ENCODE measurements around the gene CCDC191. TPM values are rescaled to one million over a fixed set of nuclear protein-coding genes. Genes with fewer than 3 reads are reported as not detected.

CCDC191 gene, protein sequence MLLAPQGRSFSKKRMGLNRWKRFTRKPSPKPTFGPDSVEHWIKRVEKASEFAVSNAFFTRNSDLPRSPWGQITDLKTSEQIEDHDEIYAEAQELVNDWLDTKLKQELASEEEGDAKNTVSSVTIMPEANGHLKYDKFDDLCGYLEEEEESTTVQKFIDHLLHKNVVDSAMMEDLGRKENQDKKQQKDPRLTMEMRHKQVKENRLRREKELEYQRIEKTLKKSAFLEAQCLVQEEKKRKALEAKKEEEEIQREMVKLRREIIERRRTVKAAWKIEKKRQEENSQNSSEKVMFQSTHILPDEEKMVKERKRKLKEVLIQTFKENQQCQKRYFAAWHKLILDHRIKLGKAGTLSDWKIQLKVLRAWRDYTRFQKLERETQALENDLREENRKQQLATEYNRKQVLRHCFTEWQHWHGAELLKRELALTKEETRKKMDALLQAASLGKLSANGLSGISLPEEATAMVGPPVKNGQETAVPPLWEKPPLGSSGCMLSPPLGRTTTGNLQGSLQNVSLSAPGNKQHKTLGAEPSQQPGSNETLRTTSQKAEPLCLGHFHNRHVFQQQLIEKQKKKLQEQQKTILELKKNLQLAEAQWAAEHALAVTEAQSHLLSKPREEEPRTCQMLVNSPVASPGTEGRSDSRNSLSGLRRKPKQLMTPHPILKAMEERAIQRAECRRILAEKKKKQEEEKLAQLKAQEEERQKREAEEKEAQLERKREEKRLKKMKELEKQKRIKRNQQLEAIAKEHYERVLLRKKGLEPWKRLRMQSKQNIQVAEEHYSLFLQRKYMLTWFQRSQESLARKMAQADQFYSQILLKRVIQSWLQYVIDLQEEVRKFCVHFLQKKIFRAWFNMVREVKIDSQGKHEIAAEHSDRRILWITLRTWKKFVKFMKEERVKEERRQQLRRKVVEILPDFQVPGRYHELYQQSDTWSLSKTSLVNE
- total RNA-seq: 1.6 TPM

DNA sequence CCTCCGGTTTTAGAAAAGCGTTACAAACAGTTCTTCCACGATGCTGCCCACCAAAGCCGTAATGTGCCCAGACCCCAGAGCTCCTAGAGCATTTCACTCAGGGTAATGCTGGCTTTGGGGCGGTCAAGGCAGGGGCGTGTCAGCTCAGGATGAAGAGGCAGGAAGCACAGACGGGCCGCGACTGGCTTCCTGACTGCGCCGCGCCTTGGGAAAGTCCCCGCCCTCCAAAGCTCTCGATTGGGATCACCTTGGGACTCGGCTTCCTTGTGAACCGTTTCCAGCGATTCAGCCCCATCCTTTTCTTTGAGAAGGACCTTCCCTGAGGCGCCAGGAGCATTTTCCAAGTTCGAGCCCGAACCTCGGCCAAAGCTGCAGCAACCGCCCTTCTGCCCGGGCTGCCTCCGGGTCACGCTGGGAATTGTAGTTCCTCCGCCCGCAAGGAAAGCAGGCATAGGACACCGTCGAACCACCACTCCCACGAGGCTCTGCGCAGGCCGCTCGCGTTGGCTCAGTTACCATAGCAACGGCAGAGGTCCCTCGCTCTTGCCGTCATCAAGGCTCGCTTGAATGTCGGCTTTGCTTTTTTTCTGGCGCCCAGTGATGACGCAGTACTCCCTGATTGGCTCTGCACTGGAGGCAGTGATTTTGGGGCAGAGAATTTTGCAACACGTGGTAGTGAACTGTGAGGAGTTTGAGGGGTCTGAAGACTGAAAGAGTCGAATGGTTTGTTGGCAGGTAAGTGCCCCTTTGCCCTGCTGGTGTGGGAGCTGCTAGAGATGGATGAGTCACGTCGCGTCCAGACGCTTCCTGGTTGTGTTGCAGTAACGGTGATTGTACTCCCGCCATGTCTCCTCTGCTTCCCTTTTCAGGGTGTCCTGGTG, at the start of gene CCDC191, which contains the start of gene QTRT2:
CCDC191 (minus strand) TSS at position 397 of the 881 bp plus-strand sequence; CDS start at position 337, 60 bp downstream.
QTRT2 (plus strand) TSS at position 608 of the 881 bp plus-strand sequence. CDS start 8,521 bp downstream, outside the sequence.
- H3K9me3 ChIP-seq (ENCODE audit: control insufficient read depth in 3 of 3, low read length in 3 of 3): no peaks in the 10 kb centered on the region
- peak within 1 kb of the TSS; percentile 79 to 82 (median 81) for H3K9ac ChIP-seq (ENCODE audit: low read depth in 1 of 3, low read length in 3 of 3)
- H3K4me1 ChIP-seq (ENCODE audit: control insufficient read depth in 3 of 3, insufficient read depth in 3 of 3, low read length in 3 of 3): peaks cover 2 to 14% (median 11%) of the 10 kb centered on the region in 3 donors
- H3K27me3 ChIP-seq (ENCODE audit: control insufficient read depth in 3 of 3, insufficient read depth in 3 of 3, low read length in 3 of 3): no peaks in the 10 kb centered on the region
- peaks cover 0 to 3% (median 0%) of the 10 kb centered on the region in 3 donors for H3K36me3 ChIP-seq (ENCODE audit: control insufficient read depth in 3 of 3, insufficient read depth in 3 of 3, low read length in 3 of 3)
- peak within 1 kb of the TSS; percentile 93 to 99 (median 98) for H3K4me3 ChIP-seq (ENCODE audit: low read length in 3 of 3)
- H3K27ac ChIP-seq (ENCODE audit: low read depth, low read length): peak within 1 kb of the TSS; percentile 72

DNA sequence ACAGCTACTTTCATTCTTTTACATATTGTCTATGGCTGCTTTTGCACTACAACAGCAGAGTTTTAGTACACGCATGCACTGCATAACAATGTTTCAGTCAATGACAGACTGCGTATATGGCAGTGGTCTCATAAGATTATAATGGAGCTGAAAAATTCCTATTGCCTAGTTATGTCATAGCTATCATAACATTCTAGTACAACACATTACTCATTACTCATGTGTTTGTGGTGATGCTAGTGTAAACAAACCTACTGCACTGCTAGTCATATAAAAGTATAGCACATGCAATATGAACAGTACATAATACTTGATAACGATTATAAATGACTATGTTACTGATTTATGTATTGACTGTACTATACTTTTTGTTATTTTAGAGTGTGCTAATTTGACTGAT, 48.1 kb upstream of the CCDC191 start:
- H3K9me3 ChIP-seq (ENCODE audit: control insufficient read depth in 3 of 3, low read length in 3 of 3): no peaks in the 10 kb centered on the region
- H3K9ac ChIP-seq (ENCODE audit: low read depth in 1 of 3, low read length in 3 of 3): no peak overlapping the region
- no peaks in the 10 kb centered on the region for H3K27me3 ChIP-seq (ENCODE audit: control insufficient read depth in 3 of 3, insufficient read depth in 3 of 3, low read length in 3 of 3)
- H3K4me1 ChIP-seq (ENCODE audit: control insufficient read depth in 3 of 3, insufficient read depth in 3 of 3, low read length in 3 of 3): no peaks in the 10 kb centered on the region
- H3K4me3 ChIP-seq (ENCODE audit: low read length in 3 of 3): no peak overlapping the region
- H3K36me3 ChIP-seq (ENCODE audit: control insufficient read depth in 3 of 3, insufficient read depth in 3 of 3, low read length in 3 of 3): no peaks in the 10 kb centered on the region
- no peak overlapping the region for H3K27ac ChIP-seq (ENCODE audit: low read depth, low read length)

DNA sequence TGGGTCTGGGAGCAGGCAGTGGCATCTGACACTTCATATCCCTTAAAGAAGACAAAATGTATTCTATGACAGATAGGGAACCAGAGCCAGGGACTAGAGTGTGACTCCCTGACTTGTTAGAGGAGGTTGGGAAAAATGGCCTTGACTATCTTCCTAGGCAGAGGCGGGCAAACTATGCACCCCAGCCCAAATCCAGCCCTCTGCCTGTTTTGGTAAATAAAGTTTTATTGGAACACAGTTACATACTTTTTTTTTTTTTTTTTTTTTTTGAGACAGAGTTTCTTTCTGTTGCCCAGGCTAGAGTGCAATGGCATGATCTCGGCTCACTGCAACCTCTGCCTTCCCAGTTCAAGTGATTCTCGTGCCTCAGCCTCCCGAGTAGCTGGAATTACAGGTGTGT, 47.5 kb upstream of the CCDC191 start:
- Histone ChIP-seq H3K27ac (ENCODE audit: low read depth, low read length) (no peak overlapping the region), H3K4me3 (ENCODE audit: low read length in 3 of 3) (no peak overlapping the region), H3K36me3 (ENCODE audit: control insufficient read depth in 3 of 3, insufficient read depth in 3 of 3, low read length in 3 of 3) (no peaks in the 10 kb centered on the region), H3K9me3 (ENCODE audit: control insufficient read depth in 3 of 3, low read length in 3 of 3) (no peaks in the 10 kb centered on the region), H3K9ac (ENCODE audit: low read depth in 1 of 3, low read length in 3 of 3) (no peak overlapping the region), H3K4me1 (ENCODE audit: control insufficient read depth in 3 of 3, insufficient read depth in 3 of 3, low read length in 3 of 3) (no peaks in the 10 kb centered on the region), H3K27me3 (ENCODE audit: control insufficient read depth in 3 of 3, insufficient read depth in 3 of 3, low read length in 3 of 3) (no peaks in the 10 kb centered on the region)

DNA sequence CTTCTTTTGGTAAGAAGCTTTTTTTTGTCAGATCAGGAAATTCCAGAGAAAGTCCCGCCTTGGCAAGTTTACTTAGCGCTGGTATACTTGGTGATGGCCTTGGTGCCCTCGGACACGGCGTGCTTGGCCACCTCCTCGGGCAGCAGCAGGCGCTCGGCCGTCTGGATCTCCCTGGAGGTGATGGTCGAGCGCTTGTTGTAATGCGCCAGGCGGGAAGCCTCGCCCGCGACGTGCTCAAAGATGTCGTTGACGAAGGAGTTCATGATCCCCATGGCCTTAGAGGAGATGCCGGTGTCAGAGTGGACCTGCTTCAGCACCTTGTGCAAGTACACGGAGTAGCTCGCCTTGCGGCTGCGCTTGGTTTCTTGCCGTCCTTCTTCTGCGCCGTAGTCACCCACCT, 46.9 kb upstream of the CCDC191 start:
- Histone ChIP-seq H3K27ac (ENCODE audit: low read depth, low read length) (no peak overlapping the region), H3K27me3 (ENCODE audit: control insufficient read depth in 3 of 3, insufficient read depth in 3 of 3, low read length in 3 of 3) (no peaks in the 10 kb centered on the region), H3K4me3 (ENCODE audit: low read length in 3 of 3) (no peak overlapping the region), H3K4me1 (ENCODE audit: control insufficient read depth in 3 of 3, insufficient read depth in 3 of 3, low read length in 3 of 3) (no peaks in the 10 kb centered on the region), H3K9me3 (ENCODE audit: control insufficient read depth in 3 of 3, low read length in 3 of 3) (no peaks in the 10 kb centered on the region), H3K9ac (ENCODE audit: low read depth in 1 of 3, low read length in 3 of 3) (no peak overlapping the region), H3K36me3 (ENCODE audit: control insufficient read depth in 3 of 3, insufficient read depth in 3 of 3, low read length in 3 of 3) (no peaks in the 10 kb centered on the region)

DNA sequence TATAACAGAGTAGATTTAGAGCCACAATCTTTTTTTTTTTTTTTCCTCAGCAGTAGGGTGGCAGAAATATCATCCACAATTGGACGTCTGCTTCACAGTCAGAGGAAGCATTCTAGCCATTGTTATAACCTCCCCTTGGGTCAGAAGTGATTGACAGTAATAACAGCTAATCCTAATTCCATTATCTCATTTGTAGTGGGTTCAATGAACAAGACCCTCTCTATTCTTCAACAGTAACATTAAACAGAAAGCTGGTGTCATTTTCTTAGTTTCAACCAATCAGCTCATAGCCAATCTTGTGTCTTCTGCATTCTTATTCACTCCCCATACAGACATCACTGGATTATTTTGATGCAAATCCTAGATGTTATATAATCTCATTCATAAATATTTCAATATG, 44.8 kb upstream of the CCDC191 start:
- no peak overlapping the region for H3K27ac ChIP-seq (ENCODE audit: low read depth, low read length)
- no peak overlapping the region for H3K4me3 ChIP-seq (ENCODE audit: low read length in 3 of 3)
- H3K27me3 ChIP-seq (ENCODE audit: control insufficient read depth in 3 of 3, insufficient read depth in 3 of 3, low read length in 3 of 3): no peaks in the 10 kb centered on the region
- no peak overlapping the region for H3K9ac ChIP-seq (ENCODE audit: low read depth in 1 of 3, low read length in 3 of 3)
- H3K4me1 ChIP-seq (ENCODE audit: control insufficient read depth in 3 of 3, insufficient read depth in 3 of 3, low read length in 3 of 3): no peaks in the 10 kb centered on the region
- no peaks in the 10 kb centered on the region for H3K36me3 ChIP-seq (ENCODE audit: control insufficient read depth in 3 of 3, insufficient read depth in 3 of 3, low read length in 3 of 3)
- H3K9me3 ChIP-seq (ENCODE audit: control insufficient read depth in 3 of 3, low read length in 3 of 3): no peaks in the 10 kb centered on the region

DNA sequence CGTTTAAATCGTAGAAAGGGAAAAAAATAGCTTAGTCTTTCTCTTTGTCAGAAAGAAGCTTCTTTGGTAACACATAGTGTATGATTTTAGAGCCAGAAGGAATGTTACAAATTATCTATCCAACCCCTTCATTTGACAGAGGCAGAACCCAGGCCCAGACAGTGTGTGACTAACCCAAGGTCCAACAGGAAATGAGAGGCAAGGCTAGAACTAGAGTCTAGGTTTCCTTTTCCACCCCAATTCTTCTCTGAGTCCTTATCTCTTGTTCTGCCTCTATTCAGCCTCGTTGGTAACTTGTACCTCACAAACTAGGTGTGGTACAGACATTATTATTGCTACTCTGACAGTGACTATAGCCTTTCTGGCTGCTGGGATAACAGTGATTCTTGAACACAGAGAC, 39.5 kb upstream of the CCDC191 start:
- H3K9me3 ChIP-seq (ENCODE audit: control insufficient read depth in 3 of 3, low read length in 3 of 3): no peaks in the 10 kb centered on the region
- no peaks in the 10 kb centered on the region for H3K36me3 ChIP-seq (ENCODE audit: control insufficient read depth in 3 of 3, insufficient read depth in 3 of 3, low read length in 3 of 3)
- peaks cover 0 to 4% (median 0%) of the 10 kb centered on the region in 3 donors for H3K4me1 ChIP-seq (ENCODE audit: control insufficient read depth in 3 of 3, insufficient read depth in 3 of 3, low read length in 3 of 3)
- no peaks in the 10 kb centered on the region for H3K27me3 ChIP-seq (ENCODE audit: control insufficient read depth in 3 of 3, insufficient read depth in 3 of 3, low read length in 3 of 3)
- no peak overlapping the region for H3K27ac ChIP-seq (ENCODE audit: low read depth, low read length)
- H3K4me3 ChIP-seq (ENCODE audit: low read length in 3 of 3): no peak overlapping the region
- H3K9ac ChIP-seq (ENCODE audit: low read depth in 1 of 3, low read length in 3 of 3): no peak overlapping the region

DNA sequence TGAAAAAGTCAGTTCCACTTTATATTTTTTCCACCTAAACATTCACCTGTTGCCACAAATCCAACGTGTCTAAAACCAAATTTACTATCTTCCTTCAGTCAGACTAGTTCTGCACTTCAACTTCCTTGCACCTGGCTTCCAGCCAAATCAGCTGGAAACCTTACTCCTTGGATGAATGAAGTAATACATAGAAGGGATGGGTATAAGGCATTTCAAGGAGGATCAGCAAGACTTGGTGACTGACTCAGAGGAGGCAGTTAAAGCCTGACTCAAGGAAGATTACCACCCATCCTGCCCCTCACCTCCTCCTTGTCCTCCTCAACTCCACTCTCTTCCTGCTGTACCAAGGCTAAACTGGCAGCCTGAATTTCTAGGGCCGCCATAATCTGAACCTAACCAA, 37.3 kb upstream of the CCDC191 start:
- Histone ChIP-seq H3K36me3 (ENCODE audit: control insufficient read depth in 3 of 3, insufficient read depth in 3 of 3, low read length in 3 of 3) (no peaks in the 10 kb centered on the region), H3K27me3 (ENCODE audit: control insufficient read depth in 3 of 3, insufficient read depth in 3 of 3, low read length in 3 of 3) (no peaks in the 10 kb centered on the region), H3K9ac (ENCODE audit: low read depth in 1 of 3, low read length in 3 of 3) (no peak overlapping the region), H3K4me1 (ENCODE audit: control insufficient read depth in 3 of 3, insufficient read depth in 3 of 3, low read length in 3 of 3) (peaks cover 0 to 4% (median 0%) of the 10 kb centered on the region in 3 donors), H3K9me3 (ENCODE audit: control insufficient read depth in 3 of 3, low read length in 3 of 3) (no peaks in the 10 kb centered on the region), H3K4me3 (ENCODE audit: low read length in 3 of 3) (no peak overlapping the region), H3K27ac (ENCODE audit: low read depth, low read length) (no peak overlapping the region)

DNA sequence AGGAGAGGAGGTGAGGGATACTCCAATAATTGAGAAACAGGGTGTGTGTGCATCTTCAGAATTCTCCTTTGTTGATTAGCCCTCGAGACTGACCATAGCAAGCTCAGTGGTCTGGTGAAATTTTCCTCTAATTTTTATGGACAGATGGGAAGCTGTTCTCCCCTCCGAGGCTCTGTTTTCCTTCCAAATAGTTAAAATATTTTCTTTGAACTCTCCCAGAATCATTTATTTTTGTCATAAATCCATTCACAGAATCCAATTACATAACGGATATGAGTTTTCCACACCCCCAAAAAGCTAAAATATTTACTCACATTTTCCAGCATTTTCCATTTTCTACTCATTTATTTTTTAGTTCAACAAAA, 36.7 kb upstream of the CCDC191 start:
- Histone ChIP-seq H3K27ac (ENCODE audit: low read depth, low read length) (no peak overlapping the region), H3K36me3 (ENCODE audit: control insufficient read depth in 3 of 3, insufficient read depth in 3 of 3, low read length in 3 of 3) (no peaks in the 10 kb centered on the region), H3K27me3 (ENCODE audit: control insufficient read depth in 3 of 3, insufficient read depth in 3 of 3, low read length in 3 of 3) (no peaks in the 10 kb centered on the region), H3K9me3 (ENCODE audit: control insufficient read depth in 3 of 3, low read length in 3 of 3) (no peaks in the 10 kb centered on the region), H3K4me3 (ENCODE audit: low read length in 3 of 3) (no peak overlapping the region), H3K4me1 (ENCODE audit: control insufficient read depth in 3 of 3, insufficient read depth in 3 of 3, low read length in 3 of 3) (peaks cover 0 to 4% (median 0%) of the 10 kb centered on the region in 3 donors), H3K9ac (ENCODE audit: low read depth in 1 of 3, low read length in 3 of 3) (no peak overlapping the region)

DNA sequence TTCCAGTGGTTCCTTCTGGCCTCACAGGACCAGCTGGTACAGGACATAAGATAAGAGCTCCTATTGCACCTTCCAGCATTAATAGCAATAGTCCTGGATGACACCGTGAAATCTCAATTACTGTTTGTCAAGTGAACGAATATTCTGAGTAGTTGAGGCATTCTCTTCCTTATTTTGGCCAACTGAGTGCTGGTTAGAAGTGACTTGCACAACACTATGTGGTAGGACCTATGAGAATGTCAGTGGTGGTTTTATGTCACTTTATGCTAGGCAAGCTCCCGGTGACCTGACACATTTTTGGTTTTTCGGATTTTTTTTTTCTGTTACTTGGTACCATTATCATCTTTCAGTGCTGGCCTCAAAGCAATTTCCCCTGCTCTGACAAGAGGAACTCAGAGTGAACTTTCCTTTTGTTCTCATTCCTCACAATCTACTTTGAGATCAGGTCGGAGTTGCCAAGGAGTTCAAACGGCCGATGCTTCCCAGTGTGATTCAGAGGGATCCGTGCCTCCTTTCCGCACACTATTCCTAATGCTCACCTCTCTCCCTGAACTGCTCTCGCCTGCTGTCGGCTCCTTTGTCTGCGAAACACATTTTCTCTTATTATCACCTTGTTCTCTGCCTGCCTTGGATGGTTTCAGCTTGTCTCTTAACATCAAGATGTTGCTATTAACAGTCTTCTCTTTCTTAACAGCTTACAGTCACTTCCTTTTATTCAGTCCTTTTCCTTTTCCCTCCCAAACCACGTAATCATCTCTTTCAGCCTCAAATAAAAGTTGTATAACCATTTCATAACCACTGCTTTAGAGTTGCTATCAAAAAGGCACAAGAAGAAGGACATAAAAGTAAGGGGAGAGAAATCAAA, 36.1 kb upstream of the CCDC191 start:
- Histone ChIP-seq H3K9ac (ENCODE audit: low read depth in 1 of 3, low read length in 3 of 3) (no peak overlapping the region), H3K9me3 (ENCODE audit: control insufficient read depth in 3 of 3, low read length in 3 of 3) (no peaks in the 10 kb centered on the region), H3K27me3 (ENCODE audit: control insufficient read depth in 3 of 3, insufficient read depth in 3 of 3, low read length in 3 of 3) (no peaks in the 10 kb centered on the region), H3K36me3 (ENCODE audit: control insufficient read depth in 3 of 3, insufficient read depth in 3 of 3, low read length in 3 of 3) (peaks cover 0 to 3% (median 0%) of the 10 kb centered on the region in 3 donors), H3K4me1 (ENCODE audit: control insufficient read depth in 3 of 3, insufficient read depth in 3 of 3, low read length in 3 of 3) (peaks cover 0 to 4% (median 0%) of the 10 kb centered on the region in 3 donors), H3K27ac (ENCODE audit: low read depth, low read length) (no peak overlapping the region), H3K4me3 (ENCODE audit: low read length in 3 of 3) (no peak overlapping the region)

Measured in skeletal muscle tissue (tissue), 4 donors.